ENCODE results near the gene ATG9A. TPM values are rescaled to one million over a fixed set of nuclear protein-coding genes. Genes with fewer than 3 reads are reported as not detected.

ATG9A gene, protein sequence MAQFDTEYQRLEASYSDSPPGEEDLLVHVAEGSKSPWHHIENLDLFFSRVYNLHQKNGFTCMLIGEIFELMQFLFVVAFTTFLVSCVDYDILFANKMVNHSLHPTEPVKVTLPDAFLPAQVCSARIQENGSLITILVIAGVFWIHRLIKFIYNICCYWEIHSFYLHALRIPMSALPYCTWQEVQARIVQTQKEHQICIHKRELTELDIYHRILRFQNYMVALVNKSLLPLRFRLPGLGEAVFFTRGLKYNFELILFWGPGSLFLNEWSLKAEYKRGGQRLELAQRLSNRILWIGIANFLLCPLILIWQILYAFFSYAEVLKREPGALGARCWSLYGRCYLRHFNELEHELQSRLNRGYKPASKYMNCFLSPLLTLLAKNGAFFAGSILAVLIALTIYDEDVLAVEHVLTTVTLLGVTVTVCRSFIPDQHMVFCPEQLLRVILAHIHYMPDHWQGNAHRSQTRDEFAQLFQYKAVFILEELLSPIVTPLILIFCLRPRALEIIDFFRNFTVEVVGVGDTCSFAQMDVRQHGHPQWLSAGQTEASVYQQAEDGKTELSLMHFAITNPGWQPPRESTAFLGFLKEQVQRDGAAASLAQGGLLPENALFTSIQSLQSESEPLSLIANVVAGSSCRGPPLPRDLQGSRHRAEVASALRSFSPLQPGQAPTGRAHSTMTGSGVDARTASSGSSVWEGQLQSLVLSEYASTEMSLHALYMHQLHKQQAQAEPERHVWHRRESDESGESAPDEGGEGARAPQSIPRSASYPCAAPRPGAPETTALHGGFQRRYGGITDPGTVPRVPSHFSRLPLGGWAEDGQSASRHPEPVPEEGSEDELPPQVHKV
- total RNA-seq, result 100 to 1,000 TPM in 1 of 10 donors, 10 to 100 TPM in 9; 64.5 to 103 (median 76.4) TPM
- 10 to 100 TPM; 14.1 to 79.4 TPM for polyA plus RNA-seq
- long read RNA-seq, donor 1, transcript ATG9A-201 (16 exons, 3,130 nt), result major isoform, 5 of 57 reads
- long read RNA-seq, donor 1, partial matches to known transcripts, result 36 of 57 reads
- long read RNA-seq, donor 1, other reads (novel, unspliced or antisense), result 8 of 57 reads
- long read RNA-seq, donor 2, full-length matches to known transcripts, result 13 of 52 reads
- long read RNA-seq, donor 2, partial matches to known transcripts, result 25 of 52 reads
- long read RNA-seq, donor 2, other reads (novel, unspliced or antisense), result 14 of 52 reads
- long read RNA-seq, donor 3, full-length matches to known transcripts, result 92 of 298 reads
- long read RNA-seq, donor 3, partial matches to known transcripts, result 170 of 298 reads
- long read RNA-seq, donor 3, other reads (novel, unspliced or antisense), result 36 of 298 reads

DNA sequence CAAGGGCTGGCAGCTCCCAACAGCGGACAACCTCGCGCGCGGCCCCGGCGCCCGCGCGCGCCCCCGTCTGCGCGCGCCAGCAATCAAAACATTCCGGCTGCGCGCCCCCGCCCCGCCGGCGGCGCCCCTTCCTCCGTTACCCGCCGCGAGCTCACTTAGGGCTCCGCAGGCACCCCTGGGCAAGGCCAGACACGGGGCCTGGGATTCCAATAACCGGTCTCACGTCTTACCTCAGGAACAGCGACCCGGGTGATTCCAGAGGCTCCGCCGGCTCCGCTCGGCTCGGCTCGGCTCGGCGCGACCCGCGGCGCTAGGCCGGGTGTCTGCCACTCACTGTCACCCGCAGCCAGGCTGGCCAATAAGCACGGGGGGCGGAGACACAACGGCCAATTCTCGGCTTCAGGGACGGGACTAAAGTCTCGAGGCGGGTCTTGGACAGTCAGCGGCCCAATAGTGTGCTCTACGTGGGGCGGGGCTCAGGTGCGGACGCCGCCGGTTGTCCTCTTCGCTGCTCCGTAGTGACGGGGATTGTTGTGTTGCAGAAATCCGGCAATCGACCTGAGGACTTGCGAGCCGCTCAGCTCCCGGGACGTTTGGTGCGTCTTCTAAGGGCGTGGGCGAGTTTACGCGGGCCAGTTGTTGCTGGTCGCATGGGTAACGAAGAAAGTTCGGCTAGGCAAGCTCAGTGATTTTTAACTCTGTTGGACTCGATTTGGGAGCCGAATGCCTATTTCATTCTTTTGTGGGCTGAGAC is at the start of gene ATG9A, which contains the start of gene ANKZF1:
TSS of gene ATG9A (minus strand) at position 332 of the 754 bp plus-strand sequence. CDS start 1,612 bp downstream, outside the sequence.
TSS of gene ANKZF1 (plus strand) at position 502 of the 754 bp plus-strand sequence. CDS start 452 bp downstream, outside the sequence.
- intact Hi-C loops (cut with DNase I), result loop anchor here in 4 of 10 donors (1.0 to 10.0 kb wide), 5 partner anchors 49 to 68 kb away; partner anchors contain the start of genes DNAJB2 (in 2 of the 4) and RETREG2 (in 1 of the 4)
- peak within 1 kb of the TSS; percentile 89 to 99 (median 96) for H3K27ac ChIP-seq
- peaks cover 15 to 49% (median 32%) of the 10 kb centered on the region in 9 donors for H3K4me1 ChIP-seq
- no peaks in the 10 kb centered on the region for H3K27me3 ChIP-seq
- 0% methylated on average over 80 of the region's 80 CpGs for WGBS, 2 donors
- TF ChIP-seq, protein P1, sequence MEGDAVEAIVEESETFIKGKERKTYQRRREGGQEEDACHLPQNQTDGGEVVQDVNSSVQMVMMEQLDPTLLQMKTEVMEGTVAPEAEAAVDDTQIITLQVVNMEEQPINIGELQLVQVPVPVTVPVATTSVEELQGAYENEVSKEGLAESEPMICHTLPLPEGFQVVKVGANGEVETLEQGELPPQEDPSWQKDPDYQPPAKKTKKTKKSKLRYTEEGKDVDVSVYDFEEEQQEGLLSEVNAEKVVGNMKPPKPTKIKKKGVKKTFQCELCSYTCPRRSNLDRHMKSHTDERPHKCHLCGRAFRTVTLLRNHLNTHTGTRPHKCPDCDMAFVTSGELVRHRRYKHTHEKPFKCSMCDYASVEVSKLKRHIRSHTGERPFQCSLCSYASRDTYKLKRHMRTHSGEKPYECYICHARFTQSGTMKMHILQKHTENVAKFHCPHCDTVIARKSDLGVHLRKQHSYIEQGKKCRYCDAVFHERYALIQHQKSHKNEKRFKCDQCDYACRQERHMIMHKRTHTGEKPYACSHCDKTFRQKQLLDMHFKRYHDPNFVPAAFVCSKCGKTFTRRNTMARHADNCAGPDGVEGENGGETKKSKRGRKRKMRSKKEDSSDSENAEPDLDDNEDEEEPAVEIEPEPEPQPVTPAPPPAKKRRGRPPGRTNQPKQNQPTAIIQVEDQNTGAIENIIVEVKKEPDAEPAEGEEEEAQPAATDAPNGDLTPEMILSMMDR (IDR thresholded peaks at IDR 0.05), result no peak
- ATAC-seq (peak; percentile 98 to 99 (median 99)), DNase-seq (peak; percentile 98 to 99)
- peaks cover 4 to 65% (median 41%) of the 10 kb centered on the region in 9 donors for H3K36me3 ChIP-seq
- H3K9me3 ChIP-seq, result no peaks in the 10 kb centered on the region
- peak within 1 kb of the TSS; percentile 73 to 91 (median 82) for H3K4me3 ChIP-seq

DNA sequence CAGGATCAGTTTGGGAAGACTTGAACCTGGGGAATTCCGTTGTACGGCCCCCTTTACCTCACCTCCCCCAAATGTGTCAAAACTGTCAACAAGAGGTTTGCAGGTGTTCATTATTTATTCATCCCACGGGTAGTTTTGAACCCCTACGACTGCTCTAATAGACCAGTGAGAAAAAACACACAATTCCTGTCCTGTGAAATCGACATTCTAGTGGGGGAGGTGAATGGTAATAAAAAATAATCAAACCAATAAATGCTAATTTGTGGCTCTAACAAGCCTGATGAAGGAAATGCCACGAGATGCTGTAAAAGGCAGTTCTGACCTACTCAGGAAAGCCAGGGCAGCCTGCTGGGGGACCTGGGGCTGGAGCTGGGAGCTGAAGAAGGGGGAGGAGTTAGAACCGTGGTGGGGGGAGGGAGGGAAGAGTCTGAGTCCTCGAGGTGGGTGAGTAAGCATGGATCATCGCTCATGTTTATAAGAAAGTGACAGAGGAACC is 49.3 kb upstream of the ATG9A start:
- TF ChIP-seq, protein P1 (IDR thresholded peaks at IDR 0.05), result no peak
- Histone ChIP-seq H3K27ac (peak overlapping the region; percentile 91 to 100 (median 98)), H3K4me1 (peaks cover 11 to 64% (median 36%) of the 10 kb centered on the region in 9 donors), H3K27me3 (no peaks in the 10 kb centered on the region), H3K9me3 (no peaks in the 10 kb centered on the region), H3K4me3 (peak overlapping the region; percentile 56 to 96 (median 75)), H3K36me3 (peaks cover 0 to 37% (median 26%) of the 10 kb centered on the region in 9 donors)
- intact Hi-C loops (cut with DNase I), result loop anchor here in 6 of 10 donors (1.0 to 5.0 kb wide), 9 partner anchors 16 to 116 kb away; partner anchors contain the start of genes ANKZF1 (in 2 of the 6), ATG9A (in 2 of the 6), TUBA4A (in 2 of the 6) and TUBA4B (in 2 of the 6)
- WGBS, 2 donors, result 17% methylated on average over 9 of the region's 9 CpGs
- ATAC-seq, result peak in 7 of 8 donors; percentile 32 to 63 (median 55)
- no peak for DNase-seq
